ENCODE measurements around the gene APPL2. TPM values are rescaled to one million over a fixed set of nuclear protein-coding genes. Genes with fewer than 3 reads are reported as not detected.

Gene APPL2
- total RNA-seq, 2 experiments from 2014 or later, result 32.2 to 34.2 TPM

DNA sequence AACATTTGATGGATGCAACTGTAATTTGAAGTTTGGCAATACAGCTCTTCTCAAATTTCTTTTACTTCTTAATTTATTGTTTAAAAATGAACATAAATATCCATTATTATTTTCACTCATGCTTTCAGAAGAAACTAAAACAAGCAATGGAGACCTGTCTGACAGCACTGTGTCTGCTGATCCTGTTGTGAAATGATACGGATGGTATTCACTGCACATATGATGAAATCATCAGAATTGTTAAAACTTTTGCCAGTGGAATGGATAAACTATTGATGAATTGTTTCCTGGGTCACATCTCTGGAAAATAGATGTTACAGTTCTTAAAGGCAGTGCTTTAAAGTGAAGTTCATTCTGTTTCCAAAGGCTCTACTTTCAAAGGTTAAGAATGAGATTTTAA, 69.2 kb downstream of the APPL2 start:
- DNase-seq, result no peak
- ChIA-PET POLR2A (interaction anchor here (2.6 kb wide), 1 partner anchor 9 kb away, joined by 10 read pairs; no protein-coding TSS in a partner anchor), CTCF (no interaction called here)
- no peaks in the 10 kb centered on the region for H3K9me3 Mint-ChIP-seq
- peaks cover 55% of the 10 kb centered on the region for H3K36me3 Mint-ChIP-seq (ENCODE audit: low read depth)
- H3K4me3 Mint-ChIP-seq, result no peak overlapping the region
- no peaks in the 10 kb centered on the region for H3K4me1 Mint-ChIP-seq
- no peak overlapping the region for H3K27ac Mint-ChIP-seq
- no peaks in the 10 kb centered on the region for H3K27me3 Mint-ChIP-seq

DNA sequence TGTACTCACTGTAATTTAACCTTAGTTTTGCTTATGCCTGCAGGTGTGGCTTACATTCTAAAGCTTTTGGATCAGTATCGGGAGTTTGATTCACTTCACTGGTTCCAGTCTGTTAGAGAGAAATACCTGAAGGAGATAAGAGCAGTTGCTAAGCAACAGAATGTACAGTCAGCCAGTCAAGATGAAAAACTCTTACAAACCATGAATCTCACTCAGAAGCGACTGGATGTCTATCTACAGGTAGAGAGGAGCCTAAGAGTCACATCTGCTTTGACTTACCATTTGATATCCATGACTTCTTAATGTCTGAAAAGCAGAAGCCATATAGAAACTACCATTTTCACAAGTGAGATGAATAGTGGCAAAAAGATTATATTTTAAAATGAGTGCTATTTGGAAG, 71.9 kb downstream of the APPL2 start:
- peaks cover 56% of the 10 kb centered on the region for H3K36me3 Mint-ChIP-seq (ENCODE audit: low read depth)
- ChIA-PET CTCF (no interaction called here), POLR2A (interaction anchor here (2.6 kb wide), 1 partner anchor 12 kb away, joined by 10 read pairs; no protein-coding TSS in a partner anchor)
- H3K27ac Mint-ChIP-seq, result no peak overlapping the region
- H3K4me3 Mint-ChIP-seq, result no peak overlapping the region
- H3K4me1 Mint-ChIP-seq, result no peaks in the 10 kb centered on the region
- no peaks in the 10 kb centered on the region for H3K27me3 Mint-ChIP-seq
- no peak for DNase-seq
- H3K9me3 Mint-ChIP-seq, result no peaks in the 10 kb centered on the region

DNA sequence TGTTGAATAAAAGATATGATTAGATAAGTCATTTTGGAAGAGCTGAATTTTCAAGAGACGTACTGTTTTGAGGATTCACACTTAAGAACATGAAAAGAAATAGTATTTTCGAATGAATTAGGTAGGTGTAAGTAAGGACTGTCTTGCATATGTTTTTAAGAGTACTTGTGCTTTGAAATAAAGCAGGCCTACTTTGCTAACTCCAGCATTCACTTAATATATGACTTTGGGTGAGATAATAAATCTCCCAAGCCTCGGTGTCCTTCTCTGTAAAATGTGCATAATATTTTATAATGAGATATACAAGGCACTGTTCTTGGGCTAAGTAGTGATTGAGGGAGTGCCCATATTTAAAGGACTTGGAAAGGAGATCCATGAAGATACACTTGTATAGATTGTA, 73.8 kb downstream of the APPL2 start:
- CTCF ChIA-PET, result no interaction called here
- no peaks in the 10 kb centered on the region for H3K4me1 Mint-ChIP-seq
- POLR2A ChIA-PET, result no interaction called here
- no peaks in the 10 kb centered on the region for H3K27me3 Mint-ChIP-seq
- H3K9me3 Mint-ChIP-seq, result no peaks in the 10 kb centered on the region
- H3K27ac Mint-ChIP-seq, result no peak overlapping the region
- DNase-seq, result no peak
- H3K36me3 Mint-ChIP-seq (ENCODE audit: low read depth), result peaks cover 61% of the 10 kb centered on the region
- no peak overlapping the region for H3K4me3 Mint-ChIP-seq

GRCh38 chr12:105158876-105159275, 77.1 kb downstream of the APPL2 start:
- no peaks in the 10 kb centered on the region for H3K9me3 Mint-ChIP-seq
- POLR2A ChIA-PET, result no interaction called here

DNA sequence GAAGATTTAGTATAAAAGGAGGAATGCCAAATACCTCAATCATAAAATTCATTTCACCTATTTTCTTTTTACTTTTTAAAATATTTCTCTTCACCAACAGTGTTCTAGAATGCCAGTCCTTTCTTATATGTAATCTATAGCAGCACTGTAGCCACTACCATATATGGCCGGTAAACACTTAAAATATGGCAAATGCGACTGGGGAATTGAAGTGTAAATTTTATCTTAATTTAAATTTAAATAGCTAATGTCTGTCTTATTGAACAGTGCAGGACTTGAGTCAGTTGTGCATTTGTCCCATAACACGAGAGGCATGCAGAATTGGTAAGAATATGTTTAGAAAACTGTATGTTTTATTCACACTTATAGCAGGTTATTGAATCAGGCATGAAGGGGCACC, 78.4 kb downstream of the APPL2 start:
- Mint-ChIP-seq H3K9me3 (no peaks in the 10 kb centered on the region), H3K36me3 (ENCODE audit: low read depth) (peaks cover 56% of the 10 kb centered on the region), H3K27ac (no peak overlapping the region), H3K4me3 (no peak overlapping the region), H3K4me1 (no peaks in the 10 kb centered on the region), H3K27me3 (no peaks in the 10 kb centered on the region)
- CTCF ChIA-PET, result no interaction called here
- no peak for DNase-seq
- POLR2A ChIA-PET, result no interaction called here

More at GRCh38 chr12:105158876-105159275, 77.1 kb downstream of the APPL2 start:
- DNase-seq, result no peak
- Mint-ChIP-seq H3K4me1 (no peaks in the 10 kb centered on the region), H3K36me3 (ENCODE audit: low read depth) (peaks cover 61% of the 10 kb centered on the region), H3K4me3 (no peak overlapping the region), H3K27ac (no peak overlapping the region), H3K27me3 (no peaks in the 10 kb centered on the region)
- CTCF ChIA-PET, result no interaction called here

GRCh38 chr12:105156260-105156659, 79.7 kb downstream of the APPL2 start:
- Mint-ChIP-seq H3K4me3 (no peak overlapping the region), H3K27me3 (no peaks in the 10 kb centered on the region), H3K4me1 (no peaks in the 10 kb centered on the region), H3K27ac (no peak overlapping the region), H3K9me3 (no peaks in the 10 kb centered on the region), H3K36me3 (ENCODE audit: low read depth) (peaks cover 49% of the 10 kb centered on the region)
- POLR2A ChIA-PET, result interaction anchor here (0.8 kb wide), 1 partner anchor 16 kb away, joined by 3 read pairs; no protein-coding TSS in a partner anchor
- CTCF ChIA-PET, result no interaction called here
- no peak for DNase-seq

- DNase-seq, result no peak
- Mint-ChIP-seq H3K36me3 (ENCODE audit: low read depth) (peaks cover 50% of the 10 kb centered on the region), H3K9me3 (no peaks in the 10 kb centered on the region), H3K4me3 (no peak overlapping the region), H3K27ac (no peak overlapping the region), H3K27me3 (no peaks in the 10 kb centered on the region), H3K4me1 (no peaks in the 10 kb centered on the region)
- ChIA-PET CTCF (no interaction called here), POLR2A (no interaction called here)
Measured at GRCh38 chr12:105142259-105142658, 93.7 kb downstream of the APPL2 start.

DNA sequence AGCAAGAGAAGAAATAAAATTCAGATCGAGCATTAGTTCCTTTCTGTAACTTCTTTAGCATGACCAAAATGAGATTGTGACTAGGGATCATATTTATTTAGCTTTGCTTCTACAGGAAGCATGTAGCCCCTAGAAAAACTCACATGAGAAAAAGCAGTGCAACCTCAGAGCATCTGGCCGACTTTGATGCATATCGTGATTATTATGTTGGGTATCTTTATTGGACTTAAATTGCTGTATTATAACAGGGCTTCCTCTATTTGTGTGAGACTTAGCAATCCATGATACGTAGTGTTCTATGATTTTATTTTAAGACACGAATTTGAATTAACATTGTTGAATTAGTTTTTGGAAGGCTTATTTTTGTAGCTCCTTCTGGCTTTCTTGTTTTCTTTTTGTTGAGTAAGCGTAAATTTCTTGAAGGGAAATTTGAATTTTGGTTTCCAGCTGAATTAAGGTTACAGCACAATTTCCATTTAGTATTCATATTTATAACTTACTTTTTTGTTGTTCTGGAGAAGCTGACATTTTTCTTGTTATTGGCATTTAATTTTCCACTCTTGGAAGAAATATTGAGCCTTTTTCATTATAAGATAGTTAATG, 94.6 kb downstream of the APPL2 start:
- H3K4me1 Mint-ChIP-seq, result no peaks in the 10 kb centered on the region
- peaks cover 50% of the 10 kb centered on the region for H3K36me3 Mint-ChIP-seq (ENCODE audit: low read depth)
- ChIA-PET POLR2A (no interaction called here), CTCF (no interaction called here)
- DNase-seq, result no peak
- H3K27ac Mint-ChIP-seq, result no peak overlapping the region
- H3K27me3 Mint-ChIP-seq, result no peaks in the 10 kb centered on the region
- no peak overlapping the region for H3K4me3 Mint-ChIP-seq
- H3K9me3 Mint-ChIP-seq, result no peaks in the 10 kb centered on the region

DNA sequence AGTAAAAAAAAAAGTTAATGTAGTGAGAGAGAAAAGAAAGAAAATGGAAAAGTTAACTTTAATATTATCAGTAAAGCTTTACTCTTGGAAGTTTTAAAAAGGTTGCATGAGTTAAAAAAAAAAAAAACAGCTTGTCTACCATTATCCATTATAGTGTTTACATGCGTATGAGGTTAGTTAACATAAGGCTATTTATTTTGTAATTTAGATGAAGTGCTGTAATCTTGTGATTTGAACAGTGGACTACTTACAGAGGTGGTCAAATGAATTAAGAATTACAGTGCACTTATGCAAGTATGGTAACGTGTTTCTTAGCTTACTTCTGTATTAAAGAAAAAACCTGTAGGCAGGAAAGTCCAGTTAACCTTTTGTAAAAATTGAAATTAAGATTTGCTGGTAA, 97.7 kb downstream of the APPL2 start:
- peaks cover 69% of the 10 kb centered on the region for H3K36me3 Mint-ChIP-seq (ENCODE audit: low read depth)
- CTCF ChIA-PET, result no interaction called here

More for the DNA sequence above, 97.7 kb downstream of the APPL2 start:
- H3K4me1 Mint-ChIP-seq, result no peaks in the 10 kb centered on the region
- no peak overlapping the region for H3K27ac Mint-ChIP-seq
- no peaks in the 10 kb centered on the region for H3K9me3 Mint-ChIP-seq
- no peaks in the 10 kb centered on the region for H3K27me3 Mint-ChIP-seq
- H3K4me3 Mint-ChIP-seq, result no peak overlapping the region
- POLR2A ChIA-PET, result no interaction called here
- DNase-seq, result no peak

Other genes starting within 250 kb of the APPL2 start
- 10 to 100 TPM; 10.3 to 12.0 TPM for gene NOPCHAP1, start 249.9 kb downstream of the APPL2 start, total RNA-seq
- gene ALDH1L2, start 151.7 kb downstream of the APPL2 start, total RNA-seq, result 1 to 10 TPM; 1.4 to 1.9 TPM
- gene WASHC4, start 128.4 kb downstream of the APPL2 start, total RNA-seq, result 10 to 100 TPM; 48.4 to 50.1 TPM
- 100 to 1,000 TPM; 288 to 312 TPM for gene C12orf75, start 94.5 kb upstream of the APPL2 start, total RNA-seq

Measured in activated CD4-positive, alpha-beta memory T cell treated with anti-CD3 and anti-CD28 coated beads, Interleukin-2, amount 10 ng/mL, durations not matched to agents 7 days and 5 days (primary cell).